Neural cell (in vitro differentiated cells): ENCODE data around the gene KCNT1. TPM values are rescaled to one million over a fixed set of nuclear protein-coding genes. Genes with fewer than 3 reads are reported as not detected.

ENCODE experiments used
- H2AFZ ChIP-seq: fragments of 200-600, 300-800 bp; sonication (generic), shearing (Covaris generic); 2 replicates; pipeline ENCODE4 v1.6.0; 2014; ENCODE audit warnings: low read depth, mild to moderate bottlenecking, antibody characterized with exemption, low read length, moderate library complexity
- H3F3A ChIP-seq: fragments of 200-600 bp; shearing (Covaris generic); 2 replicates; pipeline ENCODE4 v1.6.1; 2016; ENCODE audit warnings: mild to moderate bottlenecking, moderate library complexity, mixed read lengths, antibody characterized with exemption, low read length; ENCODE audit not compliant: insufficient read depth, poor library complexity, severe bottlenecking
- H3K27ac ChIP-seq: fragments of 200-600, 300-800 bp; sonication (generic), shearing (Covaris generic); 2 replicates; pipeline ENCODE4 v1.5.1; 2014; ENCODE audit warnings: mild to moderate bottlenecking, low read length, moderate library complexity
- H3K27me3 ChIP-seq: fragments of 300-800, 200-600 bp; sonication (generic), shearing (Covaris generic); 2 replicates; pipeline ENCODE4 v1.6.0; 2014; ENCODE audit warnings: mild to moderate bottlenecking, low read depth, low read length, moderate library complexity; ENCODE audit not compliant: insufficient read depth
- H3K36me3 ChIP-seq: fragments of 300-800, 200-600 bp; sonication (generic), shearing (Covaris generic); 2 replicates; pipeline ENCODE4 v1.5.1; 2014; ENCODE audit warnings: mild to moderate bottlenecking, antibody characterized with exemption, low read length, moderate library complexity; ENCODE audit not compliant: insufficient read depth
- H3K4me2 ChIP-seq: fragments of 300-800, 200-600 bp; sonication (generic), shearing (Covaris generic); 2 replicates; pipeline ENCODE4 v1.6.0; 2014; ENCODE audit warnings: mild to moderate bottlenecking, low read length
- H3K4me3 ChIP-seq: fragments of 300-800, 200-600 bp; sonication (generic), shearing (Covaris generic); 2 replicates; pipeline ENCODE4 v1.5.1; 2014; ENCODE audit warnings: mild to moderate bottlenecking, low read length, moderate library complexity
- H3K79me2 ChIP-seq: fragments of 200-600 bp; shearing (Covaris generic); replicated peaks from 2 replicates; pipeline ENCODE4 v1.6.0; 2014; ENCODE audit warnings: mild to moderate bottlenecking, low read length, moderate library complexity; ENCODE audit not compliant: insufficient read depth
- H3K9ac ChIP-seq: fragments of 300-800, 200-600 bp; sonication (generic), shearing (Covaris generic); 2 replicates; pipeline ENCODE4 v1.6.1; 2016; ENCODE audit warnings: mild to moderate bottlenecking, low read length, mixed read lengths
- H3K9me2 ChIP-seq: fragments of 200-600 bp; shearing (Covaris generic); 2 replicates; pipeline ENCODE4 v1.6.1; 2016; ENCODE audit warnings: mild to moderate bottlenecking, low read length, mixed read lengths; ENCODE audit not compliant: insufficient read depth
- H3K9me3 ChIP-seq: fragments of 200-600, 300-800 bp; sonication (generic), shearing (Covaris generic); 2 replicates; pipeline ENCODE4 v1.6.1; 2016; ENCODE audit warnings: mild to moderate bottlenecking, mixed run types, low read length, moderate library complexity, mixed read lengths
- H4K20me1 ChIP-seq: fragments of 200-600 bp; shearing (Covaris generic); 2 replicates; pipeline ENCODE4 v1.6.1; 2016; ENCODE audit warnings: mild to moderate bottlenecking, mixed run types; ENCODE audit not compliant: insufficient read depth
- EP300 ChIP-seq: fragments of 450-650 bp; conservative IDR thresholded peaks from 2 replicates; pipeline ENCODE4 v1.6.1; 2014; ENCODE audit warnings: antibody characterized with exemption, mild to moderate bottlenecking, moderate library complexity; ENCODE audit not compliant: poor library complexity, severe bottlenecking
- EZH2 ChIP-seq: fragments of 200-600, 300-800 bp; shearing (Covaris generic), sonication (generic); IDR thresholded peaks from 2 replicates; pipeline ENCODE4 v1.6.1; 2014; ENCODE audit warnings: antibody characterized with exemption, low read length, borderline replicate concordance, mild to moderate bottlenecking; ENCODE audit not compliant: insufficient read depth, poor library complexity, severe bottlenecking
- MXI1 ChIP-seq: fragments of 450-650 bp; conservative IDR thresholded peaks from 2 replicates; pipeline ENCODE4 v1.6.1; 2014; ENCODE audit warnings: antibody characterized with exemption, mild to moderate bottlenecking; ENCODE audit not compliant: poor library complexity, severe bottlenecking
- POLR2AphosphoS5 ChIP-seq: IDR thresholded peaks from 2 replicates; pipeline ENCODE4 v1.6.1; 2012
- RAD21 ChIP-seq: fragments of 450-650 bp; conservative IDR thresholded peaks from 2 replicates; pipeline ENCODE4 v1.6.1; 2014; ENCODE audit warnings: antibody characterized with exemption, mild to moderate bottlenecking, moderate library complexity
- SMC3 ChIP-seq: fragments of 450-650 bp; conservative IDR thresholded peaks from 2 replicates; pipeline ENCODE4 v1.6.1; 2014; ENCODE audit warnings: antibody characterized with exemption, mild to moderate bottlenecking, moderate library complexity; ENCODE audit not compliant: poor library complexity
- TAF1 ChIP-seq: IDR thresholded peaks from 2 replicates; pipeline ENCODE4 v1.6.1; 2012; ENCODE audit warnings: low read depth
- polyA plus RNA-seq: library from polyadenylated mRNA; depleted of rRNA; stranded (reverse); fragments of >200 nt; gene quantifications from 2 replicates; pipeline ENCODE4 v1.2.3, GENCODE V29; 2014
- TF ChIP-seq, protein P1 (sequence below): fragments of 450-650 bp; IDR thresholded peaks from 2 replicates; pipeline ENCODE4 v1.5.1; 2014; ENCODE audit warnings: antibody characterized with exemption, mild to moderate bottlenecking, moderate library complexity; ENCODE audit not compliant: poor library complexity, severe bottlenecking
- TF ChIP-seq, protein P2 (sequence below): IDR thresholded peaks from 2 replicates; pipeline ENCODE4 v1.6.1; 2012; ENCODE audit warnings: borderline replicate concordance

KCNT1 gene
- polyA plus RNA-seq, 1 donor from 2014 or later, result 0.67 TPM

DNA sequence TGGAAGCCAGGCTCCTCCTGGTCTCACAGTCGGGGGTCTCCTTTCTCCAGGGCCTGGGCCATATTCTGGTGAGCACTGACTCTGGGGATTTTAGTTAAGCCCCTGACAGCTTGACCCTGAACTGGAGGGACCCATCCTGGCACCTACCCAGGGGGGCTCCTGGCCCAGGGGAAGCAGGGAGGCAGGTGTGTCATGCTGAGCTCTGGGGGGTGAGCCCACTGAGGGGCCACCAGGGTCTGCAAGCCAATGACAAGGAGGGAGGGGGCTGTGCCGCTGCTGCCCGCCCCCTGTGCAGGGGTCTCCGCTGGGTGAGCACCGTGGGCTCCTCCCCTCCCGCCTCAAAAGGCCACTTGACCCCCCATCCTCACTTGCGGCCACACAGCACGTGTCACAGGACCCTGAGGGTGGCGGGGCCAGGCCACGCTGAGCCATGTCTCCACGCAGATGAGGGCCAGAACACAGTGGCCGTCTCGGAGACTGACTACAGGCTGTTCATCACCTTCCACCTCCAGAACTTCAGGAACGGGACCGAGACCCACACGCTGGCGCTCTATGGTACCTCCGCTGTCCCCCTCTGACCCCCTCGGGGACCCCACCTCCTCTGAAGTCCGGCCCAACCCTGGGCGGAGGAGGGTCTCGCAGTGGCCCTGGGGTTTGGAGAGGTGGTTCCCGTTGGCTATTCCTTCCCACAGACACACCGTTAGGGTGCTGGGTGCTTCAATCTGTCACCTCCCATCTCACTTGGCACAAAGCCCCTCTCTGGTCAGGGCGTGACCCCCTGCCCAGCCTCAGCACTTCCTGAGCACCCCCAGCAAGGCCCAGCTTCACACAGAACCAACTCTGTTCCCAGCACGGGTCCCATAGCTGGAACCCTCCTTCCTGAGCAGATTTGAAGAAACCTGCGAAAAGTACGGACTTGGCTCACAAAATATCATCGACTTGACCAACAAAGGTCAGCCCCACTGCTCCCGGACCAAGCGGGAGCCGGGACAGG is 36.9 kb upstream of the KCNT1 start:
- Histone ChIP-seq H3K79me2 (no peaks in the 10 kb centered on the region), H3K9ac (no peak overlapping the region)

DNA sequence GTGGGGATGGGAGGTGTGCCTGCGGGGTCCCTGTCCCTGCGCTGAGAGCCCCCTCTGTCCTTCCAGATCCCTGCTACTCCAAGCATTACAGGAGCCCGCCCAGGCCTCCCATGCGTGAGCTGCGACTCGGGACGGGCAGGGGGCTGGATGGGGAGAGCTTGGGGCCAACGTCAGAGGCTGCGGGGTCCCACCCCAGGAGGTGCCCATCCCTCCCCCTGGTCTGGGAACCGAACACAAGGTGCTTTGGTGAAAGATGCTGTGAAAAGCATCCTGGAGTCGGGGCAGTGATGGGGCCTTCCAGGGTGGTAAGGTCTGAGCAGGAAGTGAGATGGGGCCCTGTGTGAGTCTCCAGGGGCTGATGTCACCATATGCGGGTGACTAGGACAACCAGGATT is 36.2 kb upstream of the KCNT1 start:
- H3K9me3 ChIP-seq, result no peaks in the 10 kb centered on the region
- H3K27me3 ChIP-seq, result no peaks in the 10 kb centered on the region
- H3K9me2 ChIP-seq, result no peaks in the 10 kb centered on the region
- no peak overlapping the region for H2AFZ ChIP-seq
- no peaks in the 10 kb centered on the region for H3K36me3 ChIP-seq
- no peaks in the 10 kb centered on the region for H4K20me1 ChIP-seq
- H3K9ac ChIP-seq, result no peak overlapping the region
- H3K4me2 ChIP-seq, result no peak overlapping the region
- no peak overlapping the region for H3K4me3 ChIP-seq
- no peaks in the 10 kb centered on the region for H3K79me2 ChIP-seq
- H3F3A ChIP-seq, result no peaks in the 10 kb centered on the region
- TF ChIP-seq POLR2AphosphoS5, result no peak
- H3K27ac ChIP-seq, result no peak overlapping the region

More for the DNA sequence above, 36.9 kb upstream of the KCNT1 start:
- Histone ChIP-seq H2AFZ (no peak overlapping the region), H3K27me3 (no peaks in the 10 kb centered on the region), H3K4me2 (no peak overlapping the region), H3K9me3 (no peaks in the 10 kb centered on the region), H3K4me3 (no peak overlapping the region), H3K36me3 (no peaks in the 10 kb centered on the region), H3K27ac (no peak overlapping the region), H3F3A (no peaks in the 10 kb centered on the region), H4K20me1 (no peaks in the 10 kb centered on the region), H3K9me2 (no peaks in the 10 kb centered on the region)
- TF ChIP-seq EP300 (no peak), EZH2 (no peak)
- TF ChIP-seq, protein P1, sequence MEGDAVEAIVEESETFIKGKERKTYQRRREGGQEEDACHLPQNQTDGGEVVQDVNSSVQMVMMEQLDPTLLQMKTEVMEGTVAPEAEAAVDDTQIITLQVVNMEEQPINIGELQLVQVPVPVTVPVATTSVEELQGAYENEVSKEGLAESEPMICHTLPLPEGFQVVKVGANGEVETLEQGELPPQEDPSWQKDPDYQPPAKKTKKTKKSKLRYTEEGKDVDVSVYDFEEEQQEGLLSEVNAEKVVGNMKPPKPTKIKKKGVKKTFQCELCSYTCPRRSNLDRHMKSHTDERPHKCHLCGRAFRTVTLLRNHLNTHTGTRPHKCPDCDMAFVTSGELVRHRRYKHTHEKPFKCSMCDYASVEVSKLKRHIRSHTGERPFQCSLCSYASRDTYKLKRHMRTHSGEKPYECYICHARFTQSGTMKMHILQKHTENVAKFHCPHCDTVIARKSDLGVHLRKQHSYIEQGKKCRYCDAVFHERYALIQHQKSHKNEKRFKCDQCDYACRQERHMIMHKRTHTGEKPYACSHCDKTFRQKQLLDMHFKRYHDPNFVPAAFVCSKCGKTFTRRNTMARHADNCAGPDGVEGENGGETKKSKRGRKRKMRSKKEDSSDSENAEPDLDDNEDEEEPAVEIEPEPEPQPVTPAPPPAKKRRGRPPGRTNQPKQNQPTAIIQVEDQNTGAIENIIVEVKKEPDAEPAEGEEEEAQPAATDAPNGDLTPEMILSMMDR, result no peak

DNA sequence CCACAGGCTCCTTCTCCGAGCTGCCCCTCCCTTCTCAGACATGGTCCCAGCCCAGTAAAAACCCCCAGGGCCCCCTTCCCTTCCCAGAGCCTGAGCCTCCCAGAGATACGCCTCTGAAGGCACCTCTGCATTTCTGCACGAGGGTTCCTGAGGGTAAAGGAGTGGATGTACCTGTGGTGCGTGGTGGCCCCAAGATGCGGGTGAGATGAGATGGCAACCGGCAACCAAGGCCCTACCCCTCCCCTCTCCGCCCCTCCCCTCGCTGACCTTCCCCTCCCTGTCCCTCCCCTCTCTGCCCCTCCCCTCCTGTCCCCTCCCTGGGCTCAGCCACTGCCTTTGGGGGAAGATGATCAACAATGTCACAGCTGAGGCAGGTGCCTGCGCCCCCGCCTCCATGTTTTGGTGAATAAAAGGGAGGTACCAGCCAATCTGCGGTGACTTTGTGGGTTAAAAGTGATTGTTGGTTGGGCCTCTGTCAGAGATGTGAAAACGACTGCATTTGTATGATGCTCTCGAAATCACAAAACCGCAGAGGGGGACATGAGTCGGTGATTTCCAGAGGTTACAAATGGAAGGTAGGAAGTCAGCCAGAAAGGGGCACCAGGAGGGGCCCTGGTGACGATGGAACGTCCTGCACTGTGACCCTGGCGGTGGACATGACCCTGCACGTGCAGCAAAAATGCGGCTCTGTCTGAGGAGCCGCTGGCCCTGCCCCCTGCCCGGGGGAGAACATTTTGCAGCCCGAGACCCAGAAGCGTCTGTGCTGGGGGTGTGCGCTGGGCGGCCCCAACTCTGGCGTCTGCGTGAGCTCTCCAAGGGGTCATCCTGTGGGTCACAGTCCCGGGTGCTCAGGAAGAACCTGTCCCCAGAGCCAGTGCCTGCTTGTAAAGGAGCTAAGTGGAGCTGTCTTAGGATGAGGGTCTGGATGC is 35.2 kb upstream of the KCNT1 start:
- TF ChIP-seq, protein P1, result no peak
- TF ChIP-seq, protein P2, sequence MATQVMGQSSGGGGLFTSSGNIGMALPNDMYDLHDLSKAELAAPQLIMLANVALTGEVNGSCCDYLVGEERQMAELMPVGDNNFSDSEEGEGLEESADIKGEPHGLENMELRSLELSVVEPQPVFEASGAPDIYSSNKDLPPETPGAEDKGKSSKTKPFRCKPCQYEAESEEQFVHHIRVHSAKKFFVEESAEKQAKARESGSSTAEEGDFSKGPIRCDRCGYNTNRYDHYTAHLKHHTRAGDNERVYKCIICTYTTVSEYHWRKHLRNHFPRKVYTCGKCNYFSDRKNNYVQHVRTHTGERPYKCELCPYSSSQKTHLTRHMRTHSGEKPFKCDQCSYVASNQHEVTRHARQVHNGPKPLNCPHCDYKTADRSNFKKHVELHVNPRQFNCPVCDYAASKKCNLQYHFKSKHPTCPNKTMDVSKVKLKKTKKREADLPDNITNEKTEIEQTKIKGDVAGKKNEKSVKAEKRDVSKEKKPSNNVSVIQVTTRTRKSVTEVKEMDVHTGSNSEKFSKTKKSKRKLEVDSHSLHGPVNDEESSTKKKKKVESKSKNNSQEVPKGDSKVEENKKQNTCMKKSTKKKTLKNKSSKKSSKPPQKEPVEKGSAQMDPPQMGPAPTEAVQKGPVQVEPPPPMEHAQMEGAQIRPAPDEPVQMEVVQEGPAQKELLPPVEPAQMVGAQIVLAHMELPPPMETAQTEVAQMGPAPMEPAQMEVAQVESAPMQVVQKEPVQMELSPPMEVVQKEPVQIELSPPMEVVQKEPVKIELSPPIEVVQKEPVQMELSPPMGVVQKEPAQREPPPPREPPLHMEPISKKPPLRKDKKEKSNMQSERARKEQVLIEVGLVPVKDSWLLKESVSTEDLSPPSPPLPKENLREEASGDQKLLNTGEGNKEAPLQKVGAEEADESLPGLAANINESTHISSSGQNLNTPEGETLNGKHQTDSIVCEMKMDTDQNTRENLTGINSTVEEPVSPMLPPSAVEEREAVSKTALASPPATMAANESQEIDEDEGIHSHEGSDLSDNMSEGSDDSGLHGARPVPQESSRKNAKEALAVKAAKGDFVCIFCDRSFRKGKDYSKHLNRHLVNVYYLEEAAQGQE, result no peak
- TF ChIP-seq RAD21, result no peak
- TF ChIP-seq POLR2AphosphoS5, result no peak
- no peak for TF ChIP-seq EP300
- TF ChIP-seq TAF1, result no peak
- no peak for TF ChIP-seq EZH2
- TF ChIP-seq SMC3, result no peak
- no peak for TF ChIP-seq MXI1
- no peak overlapping the region for H3K4me2 ChIP-seq
- no peaks in the 10 kb centered on the region for H3K9me3 ChIP-seq
- no peaks in the 10 kb centered on the region for H4K20me1 ChIP-seq
- no peak overlapping the region for H2AFZ ChIP-seq
- no peak overlapping the region for H3K4me3 ChIP-seq
- no peaks in the 10 kb centered on the region for H3K79me2 ChIP-seq
- H3K27me3 ChIP-seq, result no peaks in the 10 kb centered on the region
- H3K27ac ChIP-seq, result no peak overlapping the region
- no peak overlapping the region for H3K9ac ChIP-seq
- H3K9me2 ChIP-seq, result no peaks in the 10 kb centered on the region
- H3F3A ChIP-seq, result no peaks in the 10 kb centered on the region
- H3K36me3 ChIP-seq, result no peaks in the 10 kb centered on the region
